Left colon (tissue), 2 donors: ENCODE results near the gene CLRN3. TPM values are rescaled to one million over a fixed set of nuclear protein-coding genes. Genes with fewer than 3 reads are reported as not detected.

Source experiments
- ATAC-seq: fragments of 200-7000 bp; cut with Tn5 transposase; one replicate; pipeline ENCODE4 v1.9.1; 2020; ENCODE audit warnings: mild to moderate bottlenecking, moderate library complexity
- DNase-seq, 2 donors: peaks; one replicate each; pipeline ENCODE4 v3.0.0-alpha.2; 2020
- intact Hi-C, 2 donors: fragments of 100-400 bp; cut with DNase I in 1 of 2; cut with micrococcal nuclease in 1 of 2; formaldehyde crosslinking; loops; one replicate each; pipeline versions ENCODE4 v1.11.2 to v1.14.0; 2022; cut with DNase I, micrococcal nuclease
- total RNA-seq, 2 donors: library from RNA; stranded (reverse); fragmentation: NEBNext Ultra II Directional; extraction: Animal tissue kit (Norgen Biotek cat#: 25700); gene quantifications; one replicate each; pipeline ENCODE4 v1.2.1, GENCODE V29; 2021
- donor health status: DM: no; HTN: no; CAD: no.
- donor health status: DM: yes; HTN: yes; CAD: no.

CLRN3 gene
- total RNA-seq, 2 donors from 2014 or later, result 148 to 155 TPM

- peak; percentile 83 to 89 for DNase-seq
- ATAC-seq, result peak; percentile 89
- intact Hi-C loops, result loop anchor here (5.0 to 10.0 kb wide), 2 partner anchors 106 to 108 kb away; no protein-coding TSS in a partner anchor
These were observed 14.0 kb upstream of the CLRN3 start, which contains the start of gene PTPRE for GRCh38 chr10:127906548-127907377. Gene PTPRE, plus strand, starts transcription at chr10:127907103. Its CDS starts 133,779 bp downstream, at chr10:128040882.

DNA sequence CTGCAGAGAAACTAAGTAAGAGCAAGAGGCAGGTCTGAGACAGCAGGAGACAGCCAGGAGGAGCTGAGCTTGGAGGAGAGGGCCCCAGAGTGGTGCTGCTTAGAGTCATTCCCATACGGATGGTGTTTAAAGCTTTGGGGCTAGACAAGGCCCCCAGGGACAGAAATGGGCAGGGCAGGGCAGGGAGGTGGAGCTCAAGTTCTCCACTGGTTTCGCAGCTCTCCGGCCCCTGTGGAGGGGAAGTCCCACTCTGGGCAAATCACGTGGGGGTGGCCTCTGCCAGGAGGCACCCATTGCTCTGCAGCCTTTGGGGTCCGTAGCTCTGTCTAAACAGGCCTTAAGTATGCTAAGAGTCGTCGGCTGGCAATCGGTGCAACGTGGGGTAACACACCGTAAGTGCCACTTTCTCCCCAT lies 13.1 kb upstream of the CLRN3 start:
- DNase-seq (no peak), ATAC-seq (no peak)
- intact Hi-C loops, result loop anchor here (5.0 to 10.0 kb wide), 2 partner anchors 106 to 109 kb away; no protein-coding TSS in a partner anchor

- intact Hi-C loops, result loop anchor here (5.0 to 10.0 kb wide), 2 partner anchors 107 to 110 kb away; no protein-coding TSS in a partner anchor
- peak; percentile 6 for ATAC-seq
- DNase-seq, result no peak
These were observed 12.5 kb upstream of the CLRN3 start for GRCh38 chr10:127905001-127905847.

- ATAC-seq, result no peak
- intact Hi-C loops, result loop anchor here in 1 of 2 donors (10.0 kb wide), 1 partner anchor 110 kb away; no protein-coding TSS in a partner anchor
- DNase-seq, result no peak
These were observed 11.7 kb upstream of the CLRN3 start for GRCh38 chr10:127904311-127905000.

GRCh38 chr10:127903789-127904188 lies 11.0 kb upstream of the CLRN3 start:
- DNase-seq, result peak in 1 of 2 donors; percentile 62
- intact Hi-C loops, result loop anchor here in 1 of 2 donors (10.0 kb wide), 1 partner anchor 111 kb away; no protein-coding TSS in a partner anchor
- peak; percentile 45 for ATAC-seq

- ATAC-seq (peak; percentile 68), DNase-seq (no peak)
- intact Hi-C loops, result loop anchor here in 1 of 2 donors (10.0 kb wide), 1 partner anchor 115 kb away; no protein-coding TSS in a partner anchor
These were observed 7.1 kb upstream of the CLRN3 start for GRCh38 chr10:127899766-127900387.

- ATAC-seq (no peak), DNase-seq (no peak)
- intact Hi-C loops, result no loop called here
These were observed 4.4 kb upstream of the CLRN3 start for GRCh38 chr10:127897177-127897576.

- DNase-seq (no peak), ATAC-seq (no peak)
- intact Hi-C loops, result no loop called here
These were observed 3.8 kb upstream of the CLRN3 start for GRCh38 chr10:127896590-127896989.

GRCh38 chr10:127894146-127894545 lies 1.4 kb upstream of the CLRN3 start:
- DNase-seq, result no peak
- intact Hi-C loops, result no loop called here
- ATAC-seq, result no peak

GRCh38 chr10:127890832-127891334 lies 1.9 kb downstream of the CLRN3 start:
- DNase-seq (peak in 1 of 2 donors; percentile 23), ATAC-seq (peak; percentile 7)
- intact Hi-C loops, result no loop called here

DNA sequence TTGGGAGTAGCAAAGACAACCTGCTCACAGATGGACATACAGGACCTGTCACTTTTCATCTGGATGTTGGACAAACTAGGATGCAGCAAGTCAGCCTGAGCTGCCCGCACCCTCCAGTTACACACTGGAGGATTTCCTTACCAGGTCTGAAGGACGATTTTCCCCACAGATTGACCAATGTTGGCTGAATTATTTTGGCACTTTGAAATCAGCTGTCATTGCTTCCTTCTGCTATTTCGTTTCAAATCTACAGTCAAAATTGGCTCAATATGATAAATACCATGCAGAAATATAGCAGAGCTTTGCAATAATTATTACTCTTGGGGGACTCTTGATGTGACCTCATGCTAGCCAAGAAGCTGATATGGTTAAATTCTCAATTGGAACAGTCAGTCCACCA lies 2.5 kb downstream of the CLRN3 start:
- DNase-seq, result no peak
- intact Hi-C loops, result no loop called here
- no peak for ATAC-seq

DNA sequence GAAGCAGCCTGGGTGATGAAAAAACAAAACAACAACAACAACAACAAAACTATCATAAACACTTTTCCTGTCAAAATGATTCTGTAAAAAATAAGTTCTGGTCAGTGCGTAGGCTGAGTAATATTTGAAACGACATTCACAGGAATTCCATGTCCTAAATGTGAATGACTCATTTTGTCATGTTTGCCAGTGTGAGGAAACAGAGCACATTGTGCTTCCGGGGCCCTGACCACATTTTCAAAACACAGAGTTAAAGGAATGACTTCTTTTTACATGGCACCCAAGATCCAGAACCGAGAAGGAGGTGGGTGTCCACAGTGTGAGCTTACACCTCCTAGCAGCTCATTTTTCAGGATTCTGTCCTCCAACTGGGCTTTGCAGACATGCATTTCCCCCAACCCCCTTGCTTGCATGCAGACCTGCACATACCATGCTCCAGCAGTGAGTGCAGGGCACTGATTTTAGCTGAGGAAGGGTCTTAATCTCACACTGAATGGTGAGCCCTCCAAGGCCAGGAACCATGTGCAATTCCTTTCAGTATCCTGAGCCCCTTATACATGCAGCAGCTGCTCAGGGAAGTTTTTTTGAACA lies 3.0 kb downstream of the CLRN3 start:
- DNase-seq, result no peak
- intact Hi-C loops, result no loop called here
- ATAC-seq, result peak; percentile 8

DNA sequence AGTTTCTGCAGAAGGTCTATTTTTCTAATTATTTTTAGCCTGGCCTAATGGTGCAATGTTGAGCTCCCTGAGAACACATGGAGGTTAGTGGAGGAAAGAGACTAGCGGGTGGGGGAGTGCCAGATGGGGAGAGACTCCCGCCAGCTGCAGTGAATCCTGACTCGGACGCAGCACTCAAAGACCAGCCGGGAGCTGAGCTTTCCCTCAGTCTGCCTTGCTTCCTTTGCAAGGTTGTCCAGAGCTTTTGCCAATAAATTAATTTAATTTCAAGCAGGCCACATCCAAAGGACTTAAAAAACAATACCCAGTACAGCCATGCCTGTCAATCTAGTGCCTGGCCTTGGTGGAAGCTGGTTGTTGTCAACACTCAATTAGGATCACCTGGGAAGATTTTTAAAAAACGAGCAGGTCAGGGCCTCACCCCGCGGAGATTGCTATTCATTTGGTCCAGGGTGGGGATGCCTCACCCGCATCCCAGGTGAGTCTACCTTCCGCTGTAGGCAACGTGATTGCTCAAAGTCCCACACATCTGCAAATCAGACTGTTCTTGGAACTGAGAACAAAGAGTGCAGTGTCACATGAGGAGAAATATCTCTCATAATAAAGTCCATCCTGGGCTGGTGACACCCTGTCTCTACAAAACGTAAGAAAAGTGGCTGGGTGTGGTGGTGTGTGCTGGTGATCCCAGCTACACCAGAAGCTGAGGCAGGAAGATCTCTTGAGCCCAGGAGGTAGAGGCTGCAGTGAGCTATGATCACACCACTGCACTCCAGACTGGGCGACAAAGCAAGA lies 4.0 kb downstream of the CLRN3 start:
- peak; percentile 64 for ATAC-seq
- intact Hi-C loops, result no loop called here
- DNase-seq, result peak; percentile 63 to 80

DNA sequence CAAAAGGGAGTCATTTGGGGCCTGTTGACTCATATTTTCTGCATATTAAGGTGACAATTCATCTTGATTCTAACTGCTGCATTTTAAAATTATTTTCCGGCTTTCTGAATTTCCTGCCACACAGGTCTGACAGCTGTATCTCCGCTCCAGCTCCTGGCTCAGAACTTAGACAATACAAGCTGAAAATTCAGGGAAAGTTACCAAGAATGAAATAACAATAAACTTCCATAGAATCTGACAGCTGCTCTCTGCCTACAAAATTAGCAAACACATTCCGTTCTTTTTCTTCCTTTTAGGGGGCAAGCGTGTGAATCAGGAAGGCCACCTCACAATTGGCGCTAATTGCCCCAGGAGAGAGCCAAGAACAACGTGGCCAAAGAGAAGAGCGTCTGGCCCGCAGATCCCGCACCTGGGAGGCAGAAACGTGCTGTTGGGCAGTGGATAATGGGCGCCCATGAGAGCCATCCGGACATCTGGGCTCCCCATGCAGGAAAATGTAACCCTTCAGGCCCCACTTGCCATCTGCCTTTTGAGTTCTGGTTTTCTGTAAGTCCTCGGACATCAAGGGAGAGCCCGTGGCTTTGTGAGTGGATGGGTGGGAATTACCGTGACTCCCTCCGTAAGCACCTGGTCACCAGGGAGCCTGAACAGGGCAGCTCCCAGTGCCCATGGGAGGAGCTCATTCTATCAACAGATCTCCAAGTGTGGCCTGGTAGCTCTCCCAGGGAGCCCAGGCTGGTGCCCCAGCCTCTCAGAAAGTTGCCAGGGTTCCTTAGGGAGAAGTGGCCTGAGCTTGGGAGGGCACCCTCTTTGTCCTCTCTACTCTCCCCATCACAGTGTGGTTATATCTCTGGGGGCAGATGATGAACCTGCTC lies 5.0 kb downstream of the CLRN3 start:
- intact Hi-C loops, result no loop called here
- peak in 1 of 2 donors; percentile 23 for DNase-seq
- no peak for ATAC-seq

GRCh38 chr10:127886371-127887051 lies 6.2 kb downstream of the CLRN3 start:
- intact Hi-C loops, result no loop called here
- DNase-seq (peak; percentile 51 to 66), ATAC-seq (peak; percentile 38)
